Skeletal muscle tissue (tissue), 4 donors: Measurements from ENCODE around the gene PROSER3. TPM values are rescaled to one million over a fixed set of nuclear protein-coding genes. Genes with fewer than 3 reads are reported as not detected.

Source experiments
- H3K27ac ChIP-seq: one replicate; pipeline ENCODE4 v1.7.0; 2013; ENCODE audit warnings: mild to moderate bottlenecking, low read depth, low read length, inconsistent platforms
- H3K27me3 ChIP-seq, 3 donors: one replicate each; pipeline ENCODE4 v1.7.0; 2013; ENCODE audit warnings: low read length in 3 of 3; ENCODE audit not compliant: control insufficient read depth in 3 of 3, insufficient read depth in 3 of 3
- H3K36me3 ChIP-seq, 3 donors: one replicate each; pipeline ENCODE4 v1.7.0; 2013; ENCODE audit warnings: low read length in 3 of 3; ENCODE audit not compliant: control insufficient read depth in 3 of 3, insufficient read depth in 3 of 3
- H3K4me1 ChIP-seq, 3 donors: one replicate each; pipeline ENCODE4 v1.7.0; 2013; ENCODE audit warnings: low read length in 3 of 3, mild to moderate bottlenecking in 3 of 3; ENCODE audit not compliant: control insufficient read depth in 3 of 3, insufficient read depth in 3 of 3
- H3K4me3 ChIP-seq, 3 donors: one replicate each; pipeline ENCODE4 v1.7.0; 2013; ENCODE audit warnings: low read length in 3 of 3
- H3K9ac ChIP-seq, 3 donors: one replicate each; pipeline ENCODE4 v1.7.0; 2013; ENCODE audit warnings: low read length in 3 of 3, mild to moderate bottlenecking in 3 of 3, moderate library complexity in 2 of 3, low read depth in 1 of 3
- H3K9me3 ChIP-seq, 3 donors: one replicate each; pipeline ENCODE4 v1.7.0; 2013; ENCODE audit warnings: low read length in 3 of 3; ENCODE audit not compliant: control insufficient read depth in 3 of 3
- total RNA-seq: library from RNA; depleted of rRNA; stranded (reverse); fragments of >200 nt; gene quantifications from one replicate; pipeline ENCODE4 v1.2.3, GENCODE V29; 2014
- donor health status: Osteomylitis.

The PROSER3 gene
- total RNA-seq, 1 donor from 2014 or later, result 1.0 TPM

DNA sequence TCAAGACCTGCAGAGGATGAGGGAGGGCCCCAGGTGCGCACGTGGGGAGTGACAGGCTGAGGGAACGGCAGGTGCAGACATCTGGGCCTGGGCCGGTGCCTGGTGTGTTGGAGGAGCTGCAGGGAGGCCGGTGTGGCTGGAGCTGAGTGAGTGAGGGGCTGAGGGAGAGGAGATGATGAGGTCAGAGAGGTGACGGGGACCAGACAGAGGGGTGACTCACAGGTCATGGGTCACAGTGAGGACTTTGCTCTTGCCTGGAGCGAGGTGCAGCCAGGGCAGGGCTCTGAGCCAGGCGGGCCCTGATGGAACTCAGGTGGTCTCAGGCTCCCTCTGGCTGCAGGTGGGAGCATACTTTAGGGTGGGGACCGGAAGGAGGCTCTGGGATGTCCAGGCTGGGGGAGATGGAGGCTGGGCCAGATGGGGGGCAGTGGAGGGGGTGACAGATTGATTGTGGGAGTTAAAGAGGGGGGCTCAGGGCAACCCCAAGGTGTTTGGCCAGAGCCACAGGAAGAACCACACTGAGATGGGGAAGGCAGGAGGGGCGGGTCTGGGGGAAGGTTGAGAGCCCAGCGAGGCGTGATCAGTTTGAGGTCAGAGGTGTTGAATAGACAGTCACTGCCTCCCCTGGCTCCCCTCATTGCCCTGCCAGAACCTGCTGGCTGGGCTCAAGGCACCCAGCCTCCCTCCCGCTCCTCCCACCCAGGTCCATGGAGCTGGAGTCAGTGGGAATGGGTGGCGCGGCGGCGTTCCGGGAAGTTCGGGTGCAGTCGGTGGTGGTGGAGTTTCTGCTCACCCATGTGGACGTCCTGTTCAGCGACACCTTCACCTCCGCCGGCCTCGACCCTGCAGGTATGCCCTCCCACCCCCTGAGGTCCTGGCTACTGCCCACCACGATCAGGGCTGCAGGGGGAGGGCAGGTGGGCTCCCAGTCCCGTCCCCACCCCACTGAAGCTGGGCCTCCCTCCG, 25.8 kb downstream of the PROSER3 start:
- H3K4me3 ChIP-seq, result no peak overlapping the region
- H3K4me1 ChIP-seq, result no peaks in the 10 kb centered on the region
- no peak overlapping the region for H3K27ac ChIP-seq
- H3K9me3 ChIP-seq, result no peaks in the 10 kb centered on the region
- peaks cover 6 to 17% (median 6%) of the 10 kb centered on the region in 3 donors for H3K36me3 ChIP-seq
- no peak overlapping the region for H3K9ac ChIP-seq
- no peaks in the 10 kb centered on the region for H3K27me3 ChIP-seq

DNA sequence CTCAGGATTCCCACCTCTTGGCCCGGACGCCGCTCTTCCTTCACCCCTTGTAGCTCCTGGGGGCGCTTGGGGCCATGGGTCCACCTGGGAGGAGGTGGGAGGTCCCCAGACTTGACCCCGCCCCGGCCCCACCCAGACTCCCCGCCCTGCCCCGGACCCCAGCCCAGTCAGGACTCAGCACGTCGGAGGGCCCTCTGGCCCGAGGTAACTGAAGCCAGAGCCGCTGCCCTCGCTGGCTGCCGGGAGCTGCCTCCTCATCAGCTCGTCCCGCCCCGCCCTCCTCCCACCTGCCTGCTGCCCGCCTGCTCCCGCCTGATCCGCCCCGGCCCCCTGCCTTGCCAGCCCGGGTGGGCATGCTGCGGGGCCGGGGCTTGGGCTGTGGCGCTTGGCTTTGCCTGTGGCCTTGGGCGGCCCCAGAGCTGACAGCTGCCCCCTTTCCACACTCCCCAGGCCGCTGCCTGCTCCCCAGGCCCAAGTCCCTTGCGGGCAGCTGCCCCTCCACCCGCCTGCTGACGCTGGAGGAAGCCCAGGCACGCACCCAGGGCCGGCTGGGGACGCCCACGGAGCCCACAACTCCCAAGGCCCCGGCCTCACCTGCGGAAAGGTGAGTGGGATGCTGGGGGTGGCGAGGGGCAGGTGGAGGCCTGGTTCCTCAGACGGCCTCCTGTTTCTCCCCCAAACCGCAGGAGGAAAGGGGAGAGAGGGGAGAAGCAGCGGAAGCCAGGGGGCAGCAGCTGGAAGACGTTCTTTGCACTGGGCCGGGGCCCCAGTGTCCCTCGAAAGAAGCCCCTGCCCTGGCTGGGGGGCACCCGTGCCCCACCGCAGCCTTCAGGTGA, 26.7 kb downstream of the PROSER3 start:
- H3K27me3 ChIP-seq, result no peaks in the 10 kb centered on the region
- H3K36me3 ChIP-seq, result peaks cover 4 to 12% (median 6%) of the 10 kb centered on the region in 3 donors
- no peak overlapping the region for H3K27ac ChIP-seq
- H3K4me1 ChIP-seq, result no peaks in the 10 kb centered on the region
- no peak overlapping the region for H3K4me3 ChIP-seq
- H3K9me3 ChIP-seq, result no peaks in the 10 kb centered on the region
- no peak overlapping the region for H3K9ac ChIP-seq

DNA sequence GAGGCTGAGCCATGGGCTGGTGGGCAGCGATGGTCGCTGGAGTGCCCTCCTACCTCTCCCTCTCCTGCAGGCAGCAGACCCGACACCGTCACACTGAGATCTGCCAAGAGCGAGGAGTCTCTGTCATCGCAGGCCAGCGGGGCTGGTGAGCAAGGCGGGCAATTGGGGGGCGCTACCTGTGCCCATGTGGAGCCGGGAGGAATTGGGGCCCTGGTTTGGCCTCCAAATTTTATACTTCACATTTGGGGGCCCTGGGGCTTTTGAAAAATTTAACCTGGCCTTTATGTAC, 27.3 kb downstream of the PROSER3 start:
- Histone ChIP-seq H3K27me3 (no peaks in the 10 kb centered on the region), H3K9ac (no peak overlapping the region), H3K27ac (no peak overlapping the region), H3K4me1 (no peaks in the 10 kb centered on the region), H3K4me3 (no peak overlapping the region), H3K36me3 (peaks cover 2 to 9% (median 6%) of the 10 kb centered on the region in 3 donors), H3K9me3 (no peaks in the 10 kb centered on the region)

GRCh38 chr19:35786299-35787160, 28.6 kb downstream of the PROSER3 start:
- Histone ChIP-seq H3K9me3 (no peaks in the 10 kb centered on the region), H3K4me1 (no peaks in the 10 kb centered on the region), H3K27me3 (no peaks in the 10 kb centered on the region), H3K9ac (no peak overlapping the region), H3K27ac (no peak overlapping the region), H3K36me3 (peaks cover 2 to 5% (median 4%) of the 10 kb centered on the region in 3 donors), H3K4me3 (no peak overlapping the region)

DNA sequence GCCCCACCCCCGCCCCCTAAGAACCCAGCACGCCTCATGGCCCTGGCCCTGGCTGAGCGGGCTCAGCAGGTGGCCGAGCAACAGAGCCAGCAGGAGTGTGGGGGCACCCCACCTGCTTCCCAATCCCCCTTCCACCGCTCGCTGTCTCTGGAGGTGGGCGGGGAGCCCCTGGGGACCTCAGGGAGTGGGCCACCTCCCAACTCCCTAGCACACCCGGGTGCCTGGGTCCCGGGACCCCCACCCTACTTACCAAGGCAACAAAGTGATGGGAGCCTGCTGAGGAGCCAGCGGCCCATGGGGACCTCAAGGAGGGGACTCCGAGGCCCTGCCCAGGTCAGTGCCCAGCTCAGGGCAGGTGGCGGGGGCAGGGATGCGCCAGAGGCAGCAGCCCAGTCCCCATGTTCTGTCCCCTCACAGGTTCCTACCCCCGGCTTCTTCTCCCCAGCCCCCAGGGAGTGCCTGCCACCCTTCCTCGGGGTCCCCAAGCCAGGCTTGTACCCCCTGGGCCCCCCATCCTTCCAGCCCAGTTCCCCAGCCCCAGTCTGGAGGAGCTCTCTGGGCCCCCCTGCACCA, 29.3 kb downstream of the PROSER3 start:
- no peaks in the 10 kb centered on the region for H3K27me3 ChIP-seq
- no peaks in the 10 kb centered on the region for H3K9me3 ChIP-seq
- peaks cover under 1 to 5% (median 2%) of the 10 kb centered on the region in 3 donors for H3K36me3 ChIP-seq
- no peak overlapping the region for H3K9ac ChIP-seq
- H3K4me3 ChIP-seq, result no peak overlapping the region
- no peaks in the 10 kb centered on the region for H3K4me1 ChIP-seq
- H3K27ac ChIP-seq, result no peak overlapping the region

GRCh38 chr19:35788205-35788960, 30.4 kb downstream of the PROSER3 start:
- H3K36me3 ChIP-seq, result peaks cover 0 to 5% (median 2%) of the 10 kb centered on the region in 3 donors
- H3K4me3 ChIP-seq, result no peak overlapping the region
- H3K27me3 ChIP-seq, result no peaks in the 10 kb centered on the region
- H3K9ac ChIP-seq, result no peak overlapping the region
- H3K4me1 ChIP-seq, result no peaks in the 10 kb centered on the region
- H3K27ac ChIP-seq, result no peak overlapping the region
- no peaks in the 10 kb centered on the region for H3K9me3 ChIP-seq

GRCh38 chr19:35789195-35789977, 31.4 kb downstream of the PROSER3 start:
- Histone ChIP-seq H3K27ac (no peak overlapping the region), H3K9me3 (no peaks in the 10 kb centered on the region), H3K9ac (no peak overlapping the region), H3K36me3 (peaks cover 0 to 5% (median 2%) of the 10 kb centered on the region in 3 donors), H3K4me3 (no peak overlapping the region), H3K27me3 (no peaks in the 10 kb centered on the region), H3K4me1 (no peaks in the 10 kb centered on the region)

- H3K4me1 ChIP-seq, result no peaks in the 10 kb centered on the region
- peaks cover 0 to under 1% (median 0%) of the 10 kb centered on the region in 3 donors for H3K27me3 ChIP-seq
- no peak overlapping the region for H3K27ac ChIP-seq
- H3K9ac ChIP-seq, result no peak overlapping the region
- H3K4me3 ChIP-seq, result no peak overlapping the region
- no peaks in the 10 kb centered on the region for H3K9me3 ChIP-seq
- peaks cover 0 to 5% (median 2%) of the 10 kb centered on the region in 3 donors for H3K36me3 ChIP-seq
Observed at GRCh38 chr19:35789978-35790944, 32.3 kb downstream of the PROSER3 start.
